Mesothelial cell of epicardium (in vitro differentiated cells): ENCODE results near the gene PSMA6. TPM values are rescaled to one million over a fixed set of nuclear protein-coding genes. Genes with fewer than 3 reads are reported as not detected.
"Not testable (repeated sequence)": the region's sequence is repeated elsewhere in the genome, so short reads cannot be mapped to it uniquely, and the experiment has no call there.

Experiments used
- DNase-seq, 2 experiments: peaks; one replicate each; pipeline ENCODE4 v3.0.0; 2021; ENCODE audit warnings: low spot score in 2 of 2; ENCODE audit not compliant: unreplicated experiment in 2 of 2
- H3K27ac Mint-ChIP-seq: 2 replicates; pipeline ENCODE4 v1.8.0; 2021; ENCODE audit warnings: mixed read lengths
- H3K27me3 Mint-ChIP-seq: 2 replicates; pipeline ENCODE4 v1.8.0; 2021; ENCODE audit warnings: low read depth, mixed read lengths
- H3K36me3 Mint-ChIP-seq: 2 replicates; pipeline ENCODE4 v1.8.0; 2021; ENCODE audit warnings: mixed read lengths
- H3K4me1 Mint-ChIP-seq: 2 replicates; pipeline ENCODE4 v1.8.0; 2021; ENCODE audit warnings: mixed read lengths
- H3K4me3 Mint-ChIP-seq: 2 replicates; pipeline ENCODE4 v1.8.0; 2021; ENCODE audit warnings: mild to moderate bottlenecking, moderate library complexity, mixed read lengths
- H3K9me3 Mint-ChIP-seq: 2 replicates; pipeline ENCODE4 v1.8.0; 2021; ENCODE audit warnings: mixed read lengths
- total RNA-seq: library from RNA; stranded (reverse); gene quantifications from 3 replicates; pipeline ENCODE4 v1.2.1, GENCODE V29; 2021
- TF ChIP-seq, protein P1 (sequence below): fragments of 200-600 bp; sonication (generic); IDR thresholded peaks from one replicate; pipeline ENCODE4 v1.5.0; 2021; ENCODE audit warnings: antibody characterized with exemption; ENCODE audit not compliant: unreplicated experiment

Gene PSMA6
- total RNA-seq, 1 donor from 2014 or later: 156 TPM

GRCh38 chr14:35343702-35344101 is 51.5 kb downstream of the PSMA6 start:
- Mint-ChIP-seq H3K9me3 (no peaks in the 10 kb centered on the region), H3K4me1 (peaks cover 24% of the 10 kb centered on the region), H3K27me3 (no peaks in the 10 kb centered on the region), H3K36me3 (no peaks in the 10 kb centered on the region), H3K4me3 (no peak overlapping the region), H3K27ac (no peak overlapping the region)
- no peak for DNase-seq
- TF ChIP-seq, protein P1, sequence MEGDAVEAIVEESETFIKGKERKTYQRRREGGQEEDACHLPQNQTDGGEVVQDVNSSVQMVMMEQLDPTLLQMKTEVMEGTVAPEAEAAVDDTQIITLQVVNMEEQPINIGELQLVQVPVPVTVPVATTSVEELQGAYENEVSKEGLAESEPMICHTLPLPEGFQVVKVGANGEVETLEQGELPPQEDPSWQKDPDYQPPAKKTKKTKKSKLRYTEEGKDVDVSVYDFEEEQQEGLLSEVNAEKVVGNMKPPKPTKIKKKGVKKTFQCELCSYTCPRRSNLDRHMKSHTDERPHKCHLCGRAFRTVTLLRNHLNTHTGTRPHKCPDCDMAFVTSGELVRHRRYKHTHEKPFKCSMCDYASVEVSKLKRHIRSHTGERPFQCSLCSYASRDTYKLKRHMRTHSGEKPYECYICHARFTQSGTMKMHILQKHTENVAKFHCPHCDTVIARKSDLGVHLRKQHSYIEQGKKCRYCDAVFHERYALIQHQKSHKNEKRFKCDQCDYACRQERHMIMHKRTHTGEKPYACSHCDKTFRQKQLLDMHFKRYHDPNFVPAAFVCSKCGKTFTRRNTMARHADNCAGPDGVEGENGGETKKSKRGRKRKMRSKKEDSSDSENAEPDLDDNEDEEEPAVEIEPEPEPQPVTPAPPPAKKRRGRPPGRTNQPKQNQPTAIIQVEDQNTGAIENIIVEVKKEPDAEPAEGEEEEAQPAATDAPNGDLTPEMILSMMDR: no peak

DNA sequence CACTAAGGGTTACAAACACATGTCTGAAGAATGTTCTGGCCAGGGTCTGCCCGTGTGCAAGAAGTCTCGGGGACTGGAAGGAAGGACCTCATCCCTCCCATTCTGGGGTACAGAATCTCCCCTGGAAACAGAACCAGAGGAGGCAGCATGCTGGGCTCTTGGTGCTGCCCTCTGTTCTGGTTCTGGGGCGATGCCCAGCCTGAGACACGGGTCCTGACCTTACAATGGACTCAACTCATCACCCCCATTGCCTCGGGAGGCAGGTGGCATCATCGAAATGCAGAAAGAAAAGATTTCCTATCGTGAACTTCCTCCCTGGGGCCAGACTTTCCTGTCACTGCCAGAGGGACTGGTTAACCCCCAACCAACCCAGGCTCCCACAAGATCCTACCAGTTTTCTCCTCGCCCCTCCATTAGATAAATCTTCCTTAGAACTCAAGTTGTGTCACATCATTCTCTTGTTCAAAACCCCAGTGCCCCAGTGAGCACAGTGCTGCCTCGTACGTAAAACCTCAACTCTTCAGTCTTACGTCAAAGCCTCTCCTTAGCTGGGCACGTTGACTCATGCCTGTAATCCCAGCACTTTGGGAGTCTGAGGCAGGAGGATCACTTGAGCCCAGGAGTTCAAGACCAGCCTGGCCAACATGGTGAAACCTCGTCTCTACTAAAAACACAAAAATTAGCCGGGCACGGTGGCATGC is 52.1 kb downstream of the PSMA6 start:
- peaks cover 24% of the 10 kb centered on the region for H3K4me1 Mint-ChIP-seq
- TF ChIP-seq, protein P1: no peak
- no peaks in the 10 kb centered on the region for H3K27me3 Mint-ChIP-seq
- H3K9me3 Mint-ChIP-seq: no peaks in the 10 kb centered on the region
- DNase-seq: no peak
- H3K4me3 Mint-ChIP-seq: no peak overlapping the region
- H3K36me3 Mint-ChIP-seq: no peaks in the 10 kb centered on the region
- H3K27ac Mint-ChIP-seq: no peak overlapping the region

DNA sequence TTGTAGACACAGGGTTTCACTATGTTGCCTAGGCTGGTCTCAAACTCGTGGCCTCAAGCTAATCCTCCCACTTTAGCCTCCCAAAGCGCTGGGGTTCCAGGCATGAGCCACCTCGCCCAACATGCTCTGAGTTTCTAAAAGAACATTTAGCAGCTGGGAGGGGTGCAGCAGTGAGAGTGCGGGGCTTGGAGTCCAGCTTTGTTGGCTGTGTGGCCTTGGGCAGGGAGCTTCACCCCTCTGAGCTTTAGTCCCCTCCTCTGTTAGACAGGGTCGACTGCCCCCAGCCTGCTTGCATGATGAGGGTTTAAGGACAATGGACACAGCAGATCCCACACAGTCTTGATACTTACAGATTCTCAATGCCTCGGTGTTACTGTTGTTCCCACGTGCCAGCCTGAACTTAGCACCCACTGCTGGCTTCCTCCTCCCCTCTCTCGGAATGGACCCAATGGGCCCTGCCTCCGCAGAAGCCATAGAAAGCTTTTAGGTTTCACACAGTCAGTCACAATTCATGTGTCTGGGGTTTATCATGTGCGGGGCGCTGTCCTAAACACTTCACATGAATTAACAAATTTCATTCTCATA is 54.6 kb downstream of the PSMA6 start:
- H3K27me3 Mint-ChIP-seq: no peaks in the 10 kb centered on the region
- H3K36me3 Mint-ChIP-seq: no peaks in the 10 kb centered on the region
- DNase-seq: no peak
- H3K27ac Mint-ChIP-seq: no peak overlapping the region
- no peak overlapping the region for H3K4me3 Mint-ChIP-seq
- no peaks in the 10 kb centered on the region for H3K9me3 Mint-ChIP-seq
- H3K4me1 Mint-ChIP-seq: peaks cover 21% of the 10 kb centered on the region
- TF ChIP-seq, protein P1: no peak

DNA sequence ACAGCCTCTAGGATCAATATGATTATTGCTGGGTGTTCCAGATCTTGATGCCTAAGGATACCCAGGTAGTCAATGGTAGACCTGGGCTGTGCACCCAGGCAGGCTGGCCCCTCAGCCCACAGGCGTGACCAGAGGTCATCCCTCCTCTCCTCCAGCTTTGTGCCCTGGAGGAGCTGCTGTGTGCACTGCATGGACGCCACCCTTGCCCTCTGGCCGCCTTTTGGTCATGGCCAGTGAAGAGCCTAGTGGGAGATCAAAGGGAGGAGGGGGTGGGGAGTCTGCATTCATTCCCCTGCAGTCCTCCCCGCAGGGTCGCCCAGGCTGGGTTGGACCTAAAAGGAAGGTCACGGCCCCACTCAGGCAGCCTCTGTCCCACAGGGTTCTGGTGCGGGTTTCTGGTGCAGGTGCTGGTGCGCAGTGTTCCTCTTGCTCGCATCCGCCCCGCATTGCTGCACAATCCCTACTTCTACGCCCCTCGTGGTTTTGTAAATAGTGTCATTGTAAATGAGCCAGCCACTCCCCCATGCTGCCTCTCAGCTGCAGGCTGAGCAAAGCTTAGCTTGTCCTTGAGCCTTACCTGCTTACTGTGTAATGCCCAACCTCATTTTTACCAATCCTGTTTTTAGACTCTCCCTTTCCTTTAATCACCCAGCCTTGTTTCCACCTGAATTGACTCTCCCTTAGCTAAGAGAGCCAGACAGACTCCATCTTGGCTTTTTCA is 55.3 kb downstream of the PSMA6 start:
- no peaks in the 10 kb centered on the region for H3K36me3 Mint-ChIP-seq
- DNase-seq: no peak
- peak overlapping the region; percentile 84 for H3K27ac Mint-ChIP-seq
- TF ChIP-seq, protein P1: no peak
- no peak overlapping the region for H3K4me3 Mint-ChIP-seq
- no peaks in the 10 kb centered on the region for H3K9me3 Mint-ChIP-seq
- H3K4me1 Mint-ChIP-seq: peaks cover 23% of the 10 kb centered on the region
- no peaks in the 10 kb centered on the region for H3K27me3 Mint-ChIP-seq

GRCh38 chr14:35348044-35348380 is 55.8 kb downstream of the PSMA6 start:
- not testable (repeated sequence) for DNase-seq, H3K9me3 Mint-ChIP-seq, H3K36me3 Mint-ChIP-seq, H3K4me3 Mint-ChIP-seq, H3K27me3 Mint-ChIP-seq
- Mint-ChIP-seq H3K4me1 (peaks cover 23% of the 10 kb centered on the region), H3K27ac (peak overlapping the region; percentile 84)
